HL-60/S4 (cell line): ENCODE results near the gene TRIP12.
"Not testable (repeated sequence)": the region's sequence is repeated elsewhere in the genome, so short reads cannot be mapped to it uniquely, and the experiment has no call there.

Source experiments
- in situ Hi-C: fragments of 300-500 bp; cut with MboI; formaldehyde crosslinking; loops from 2 replicates; pipeline ENCODE4 v1.14.3; 2022; ENCODE audit warnings: low sequenced_read_pairs

TRIP12 gene

DNA sequence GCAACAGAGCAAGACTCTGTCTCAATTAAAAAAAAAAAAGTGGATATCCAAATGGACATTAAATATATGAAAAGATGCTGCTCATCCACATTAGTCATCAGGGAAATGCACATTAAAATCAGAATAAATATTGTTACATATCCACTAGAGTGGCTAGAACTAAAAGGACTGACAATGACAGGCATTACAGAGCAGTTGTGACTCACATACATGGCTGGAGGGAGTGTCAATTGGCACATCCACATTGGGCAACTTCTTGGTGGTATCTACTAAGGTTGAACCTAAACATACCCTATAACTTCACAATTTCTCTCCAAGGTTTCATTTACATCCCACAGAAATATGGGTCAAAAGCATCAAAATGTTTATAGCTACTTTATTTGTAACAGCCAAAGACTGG, 193.4 kb downstream of the TRIP12 start:
- in situ Hi-C loops = no loop called here

DNA sequence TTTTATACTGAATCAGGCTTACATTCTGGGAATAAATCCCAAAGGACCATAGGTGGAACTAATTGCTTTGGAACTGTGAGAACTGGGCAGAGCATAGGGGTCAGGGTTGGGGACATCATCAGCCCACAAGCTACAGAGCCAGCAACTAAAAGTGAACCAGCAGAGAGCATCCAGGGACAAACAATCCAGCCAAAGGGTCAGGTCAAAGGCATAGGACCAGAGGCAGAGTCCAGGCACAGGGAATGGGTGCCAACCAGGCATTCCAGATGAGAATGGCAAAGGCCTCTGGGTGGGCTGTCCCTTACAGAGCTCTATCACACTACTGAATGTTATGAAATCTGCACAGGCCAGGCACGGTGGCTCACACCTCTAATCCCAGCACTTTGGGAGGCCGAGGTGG, 195.2 kb downstream of the TRIP12 start:
- in situ Hi-C loops = no loop called here

- in situ Hi-C loops = no loop called here
Measured at GRCh38 chr2:229725716-229726574, 195.9 kb downstream of the TRIP12 start.

GRCh38 chr2:229723192-229723591, 198.6 kb downstream of the TRIP12 start:
- in situ Hi-C loops = not testable (repeated sequence)

DNA sequence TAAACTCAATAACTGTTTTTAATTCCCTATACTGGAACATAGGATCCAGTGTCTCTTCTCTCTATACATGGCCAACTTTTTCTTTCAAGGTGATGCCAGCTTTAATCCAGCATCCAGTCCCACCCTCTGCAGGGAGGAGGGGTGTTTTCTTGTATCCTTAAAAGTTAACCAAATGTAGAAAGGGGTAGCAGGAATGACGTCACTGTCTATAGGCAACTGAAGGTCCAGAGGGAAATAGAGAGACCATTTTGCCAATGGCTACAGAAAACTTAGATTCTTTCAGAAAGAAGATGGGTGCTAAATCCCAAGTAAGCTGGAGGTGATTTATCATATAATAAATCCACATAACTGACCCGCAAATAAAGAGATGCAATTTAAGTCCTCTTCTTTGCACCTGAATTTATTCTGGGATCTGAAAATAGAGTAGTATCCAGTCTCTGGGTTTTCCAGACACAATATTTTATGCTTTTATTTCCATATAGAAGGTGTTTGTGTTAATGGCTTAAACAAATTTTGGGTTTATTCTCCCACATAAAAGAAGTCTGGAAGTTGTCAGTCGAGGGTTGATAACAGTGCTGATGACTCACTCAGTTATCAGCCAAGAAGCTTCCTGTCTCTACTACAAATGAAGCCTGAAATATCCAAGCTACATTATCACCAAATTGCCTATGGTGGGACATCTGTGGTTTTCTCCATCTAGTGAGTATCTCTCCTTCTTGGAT, 201.7 kb downstream of the TRIP12 start:
- in situ Hi-C loops = no loop called here

- in situ Hi-C loops = no loop called here
Measured at GRCh38 chr2:229718057-229718456, 203.8 kb downstream of the TRIP12 start.

GRCh38 chr2:229715895-229716507, 205.8 kb downstream of the TRIP12 start:
- in situ Hi-C loops = no loop called here

- in situ Hi-C loops = no loop called here
Measured at GRCh38 chr2:229714736-229715541, 206.9 kb downstream of the TRIP12 start.

DNA sequence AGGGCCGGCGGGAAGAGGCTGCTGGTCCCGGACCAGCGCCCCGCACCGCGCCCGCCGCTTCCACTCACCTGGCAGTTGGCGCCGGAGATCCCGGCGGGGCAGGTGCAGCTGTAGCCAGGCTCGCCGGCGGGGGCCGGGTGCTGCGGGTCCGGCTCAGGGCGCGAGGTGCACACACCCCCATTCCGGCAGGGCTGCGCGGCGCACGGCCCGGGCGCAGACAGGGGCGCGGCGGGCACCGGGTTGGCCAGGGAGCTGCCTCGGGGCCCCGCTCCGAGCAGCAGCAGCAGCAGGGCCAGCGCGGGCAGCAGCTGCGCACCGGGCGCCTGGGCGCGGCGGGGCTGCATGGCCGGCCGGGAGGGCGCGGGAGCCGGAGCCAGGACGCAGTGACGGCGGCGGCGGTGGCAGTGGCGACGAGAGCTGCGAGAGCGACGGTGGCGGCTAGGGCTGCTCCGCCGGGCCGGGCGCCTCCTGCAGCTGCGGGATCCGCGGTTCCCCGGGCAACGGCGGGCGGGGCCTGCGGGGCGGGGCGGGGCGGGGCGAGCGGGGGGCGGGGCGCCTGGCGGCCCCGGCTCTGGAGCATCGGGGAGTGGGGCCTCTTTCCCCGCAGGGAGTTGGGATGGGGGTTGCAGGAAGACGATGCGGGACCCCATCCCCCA, 207.6 kb downstream of the TRIP12 start, which contains the start of gene DNER:
DNER (minus strand) TSS at position 476 of the 656 bp plus-strand sequence; CDS start at position 344, 132 bp downstream.
- in situ Hi-C loops = no loop called here
